Caco-2 (cell line): Measurements from ENCODE around the gene PPP4R2. TPM values are rescaled to one million over a fixed set of nuclear protein-coding genes. Genes with fewer than 3 reads are reported as not detected.

Experiments
- BruUV-seq: library from RNA; stranded (reverse); fragments of 400-500 nt; replicated peaks from 2 replicates; lab custom pipeline; 2021; lab: Mats Ljungman, UMichigan
- CTCF ChIA-PET: fragments of 300-600 bp; sonication (Branson Sonifier 250); formaldehyde crosslinking; loops from one replicate; lab custom pipeline; 2022; ENCODE audit warnings: antibody characterized with exemption; lab: Charles Lee
- POLR2A ChIA-PET: fragments of 300-600 bp; sonication (Branson Sonifier 250); formaldehyde crosslinking; loops from one replicate; lab custom pipeline; 2022; ENCODE audit warnings: antibody characterized with exemption; lab: Charles Lee
- DNase-seq, 2 experiments: peaks; one replicate each; pipeline versions ENCODE4 v3.0.0 to v3.0.0-alpha.2; 2020 to 2022
- H3K27me3 ChIP-seq: replicated peaks from 2 replicates; pipeline ENCODE4 v1.6.0; 2011; ENCODE audit warnings: low read length; ENCODE audit not compliant: control insufficient read depth, insufficient read depth
- H3K36me3 ChIP-seq: 2 replicates; pipeline ENCODE4 v1.5.1; 2011; ENCODE audit warnings: low read length; ENCODE audit not compliant: control insufficient read depth, insufficient read depth
- H3K4me1 ChIP-seq: fragments of 250-450 bp; sonication (Bioruptor Pico); 2 replicates; pipeline ENCODE4 v1.5.1; 2020; ENCODE audit warnings: mild to moderate bottlenecking
- H3K4me3 ChIP-seq: 2 replicates; pipeline ENCODE4 v1.5.1; 2011; ENCODE audit warnings: low read depth, mild to moderate bottlenecking, control low read depth, low read length
- H3K9me3 ChIP-seq: fragments of 250-450 bp; sonication (Bioruptor Pico); 2 replicates; pipeline ENCODE4 v1.5.1; 2020; ENCODE audit warnings: mild to moderate bottlenecking, moderate library complexity
- H3K27ac Mint-ChIP-seq: one replicate; pipeline ENCODE4 v1.8.0; 2022; ENCODE audit warnings: mixed read lengths; ENCODE audit not compliant: unreplicated experiment
- H3K27me3 Mint-ChIP-seq: one replicate; pipeline ENCODE4 v1.8.0; 2022; ENCODE audit warnings: mixed read lengths; ENCODE audit not compliant: insufficient read depth, unreplicated experiment
- H3K36me3 Mint-ChIP-seq: one replicate; pipeline ENCODE4 v1.8.0; 2022; ENCODE audit warnings: mild to moderate bottlenecking, mixed read lengths; ENCODE audit not compliant: insufficient read depth, unreplicated experiment
- H3K4me1 Mint-ChIP-seq: one replicate; pipeline ENCODE4 v1.8.0; 2022; ENCODE audit warnings: low read depth, mixed read lengths; ENCODE audit not compliant: unreplicated experiment
- H3K4me3 Mint-ChIP-seq: one replicate; pipeline ENCODE4 v1.8.0; 2022; ENCODE audit warnings: mild to moderate bottlenecking, moderate library complexity, mixed read lengths; ENCODE audit not compliant: unreplicated experiment
- H3K9me3 Mint-ChIP-seq: one replicate; pipeline ENCODE4 v1.8.0; 2022; ENCODE audit warnings: mixed read lengths; ENCODE audit not compliant: unreplicated experiment
- CTCF ChIP-seq, 2 experiments: fragments of 200-600 bp in 1 of 2; IDR thresholded peaks; 1 replicate in 1 of 2; 2 replicates in 1 of 2; pipeline versions ENCODE4 v1.5.1 to v1.8.0; 2011 to 2022; ENCODE audit warnings: antibody characterized with exemption in 1 of 2, control low read depth in 1 of 2, inconsistent platforms in 1 of 2, low read depth in 1 of 2, low read length in 1 of 2, mild to moderate bottlenecking in 1 of 2, moderate library complexity in 1 of 2; ENCODE audit not compliant: insufficient read depth in 1 of 2, severe bottlenecking in 1 of 2, unreplicated experiment in 1 of 2
- intact Hi-C: fragments of 100-400 bp; cut with micrococcal nuclease; formaldehyde crosslinking; loops from one replicate; pipeline ENCODE4 v1.10.0; 2022; ENCODE audit not compliant: unreplicated experiment
- total RNA-seq: library from RNA; stranded (reverse); gene quantifications from 2 replicates; pipeline ENCODE4 v1.2.3, GENCODE V29; 2022

Gene PPP4R2
- total RNA-seq, 1 experiment from 2014 or later, result 91.3 TPM

GRCh38 chr3:72959336-72959735 is 37.3 kb upstream of the PPP4R2 start:
- Mint-ChIP-seq H3K4me3 (no peak overlapping the region), H3K9me3 (no peaks in the 10 kb centered on the region), H3K27me3 (no peaks in the 10 kb centered on the region), H3K27ac (no peak overlapping the region), H3K4me1 (peaks cover 4% of the 10 kb centered on the region), H3K36me3 (peaks cover 4% of the 10 kb centered on the region)
- Histone ChIP-seq H3K4me1 (peaks cover 35% of the 10 kb centered on the region), H3K27me3 (no peaks in the 10 kb centered on the region), H3K36me3 (0 out of 2 replicates have a peak, but pooled peaks cover 1% of the 10 kb centered on the region), H3K4me3 (no peak overlapping the region), H3K9me3 (no peaks in the 10 kb centered on the region)
- ChIA-PET POLR2A (no interaction called here), CTCF (no interaction called here)
- no TSS peak for BruUV-seq
- intact Hi-C loops, result no loop called here
- no peak for TF ChIP-seq CTCF (IDR thresholded peaks at IDR 0.05; ENCODE audit: insufficient read depth in 1 of 2, low read depth in 1 of 2, low read length in 1 of 2, severe bottlenecking in 1 of 2, unreplicated experiment in 1 of 2)
- no peak for DNase-seq

GRCh38 chr3:72960812-72961518 is 35.6 kb upstream of the PPP4R2 start:
- Histone ChIP-seq H3K9me3 (no peaks in the 10 kb centered on the region), H3K27me3 (no peaks in the 10 kb centered on the region), H3K4me3 (no peak overlapping the region), H3K4me1 (peaks cover 23% of the 10 kb centered on the region), H3K36me3 (0 out of 2 replicates have a peak, but pooled peaks cover 1% of the 10 kb centered on the region)
- DNase-seq, result no peak
- no peaks in the 10 kb centered on the region for H3K9me3 Mint-ChIP-seq
- POLR2A ChIA-PET, result no interaction called here
- TF ChIP-seq CTCF (IDR thresholded peaks at IDR 0.05; ENCODE audit: insufficient read depth in 1 of 2, low read depth in 1 of 2, low read length in 1 of 2, severe bottlenecking in 1 of 2, unreplicated experiment in 1 of 2), result no peak
- H3K4me1 Mint-ChIP-seq, result no peaks in the 10 kb centered on the region
- H3K4me3 Mint-ChIP-seq, result no peak overlapping the region
- H3K27me3 Mint-ChIP-seq, result no peaks in the 10 kb centered on the region
- no TSS peak for BruUV-seq
- CTCF ChIA-PET, result interaction anchor here (0.5 kb wide), 1 partner anchor 37 kb away, joined by 3 read pairs; no protein-coding TSS in a partner anchor
- H3K36me3 Mint-ChIP-seq, result peaks cover 4% of the 10 kb centered on the region
- H3K27ac Mint-ChIP-seq, result no peak overlapping the region
- intact Hi-C loops, result no loop called here

GRCh38 chr3:72961752-72962151 is 34.9 kb upstream of the PPP4R2 start:
- Mint-ChIP-seq H3K4me3 (no peak overlapping the region), H3K9me3 (no peaks in the 10 kb centered on the region), H3K4me1 (no peaks in the 10 kb centered on the region), H3K27me3 (no peaks in the 10 kb centered on the region), H3K36me3 (peaks cover 2% of the 10 kb centered on the region), H3K27ac (no peak overlapping the region)
- CTCF ChIA-PET, result no interaction called here
- peaks cover 20% of the 10 kb centered on the region for H3K4me1 ChIP-seq
- no TSS peak for BruUV-seq
- H3K4me3 ChIP-seq, result no peak overlapping the region
- H3K9me3 ChIP-seq, result no peaks in the 10 kb centered on the region
- no peak for TF ChIP-seq CTCF (IDR thresholded peaks at IDR 0.05; ENCODE audit: insufficient read depth in 1 of 2, low read depth in 1 of 2, low read length in 1 of 2, severe bottlenecking in 1 of 2, unreplicated experiment in 1 of 2)
- intact Hi-C loops, result no loop called here
- 0 out of 2 replicates have a peak, but pooled peaks cover 1% of the 10 kb centered on the region for H3K36me3 ChIP-seq
- POLR2A ChIA-PET, result no interaction called here
- DNase-seq, result no peak
- H3K27me3 ChIP-seq, result no peaks in the 10 kb centered on the region
